ENCODE measurements around the gene ZNF569.
"Not testable (repeated sequence)": the region's sequence is repeated elsewhere in the genome, so short reads cannot be mapped to it uniquely, and the experiment has no call there.

Gene ZNF569

DNA sequence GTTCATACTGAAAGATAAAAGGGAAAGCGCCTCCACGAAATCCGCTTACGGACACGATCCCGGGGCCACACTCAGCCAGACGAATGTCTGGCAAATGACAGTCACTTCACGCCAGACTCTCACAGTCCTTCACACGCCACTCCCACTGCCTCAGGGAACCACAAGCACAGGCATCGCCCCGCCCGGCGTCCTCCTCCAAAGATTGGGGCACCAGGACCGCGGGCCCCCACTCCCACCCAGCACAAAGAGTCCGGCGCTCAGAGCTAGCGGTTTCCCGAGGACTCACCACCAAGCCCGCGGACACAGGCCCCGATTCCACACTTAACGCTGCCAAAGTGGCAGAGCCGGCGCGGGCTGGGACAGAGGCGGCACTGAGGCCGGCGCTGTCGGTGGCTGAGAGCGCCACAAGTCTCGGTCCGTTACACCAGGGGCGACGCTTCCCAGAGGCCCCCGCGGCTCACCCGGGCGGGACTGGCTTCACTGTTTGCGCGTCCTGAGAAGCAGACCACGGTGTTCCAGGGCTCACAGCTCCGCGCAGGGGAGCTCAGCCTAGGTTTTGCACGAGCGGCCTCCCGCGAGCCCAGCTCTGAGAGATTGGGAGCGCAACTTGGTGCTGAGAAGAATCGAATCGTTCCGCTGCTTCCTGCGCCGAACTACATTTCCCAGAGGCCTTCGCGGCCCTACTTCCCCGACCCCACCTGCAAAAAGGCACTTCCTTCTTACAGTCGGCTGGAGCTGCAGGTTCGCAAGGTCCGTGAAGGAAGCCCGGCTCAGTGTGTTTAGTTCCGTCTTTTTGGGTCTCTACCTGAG lies at the start of gene ZNF569:
Gene ZNF569, minus strand, starts transcription at position 647 of the 810 bp plus-strand sequence. CDS start 22,523 bp downstream, outside the sequence.
- DNase-seq = peak; percentile 68

DNA sequence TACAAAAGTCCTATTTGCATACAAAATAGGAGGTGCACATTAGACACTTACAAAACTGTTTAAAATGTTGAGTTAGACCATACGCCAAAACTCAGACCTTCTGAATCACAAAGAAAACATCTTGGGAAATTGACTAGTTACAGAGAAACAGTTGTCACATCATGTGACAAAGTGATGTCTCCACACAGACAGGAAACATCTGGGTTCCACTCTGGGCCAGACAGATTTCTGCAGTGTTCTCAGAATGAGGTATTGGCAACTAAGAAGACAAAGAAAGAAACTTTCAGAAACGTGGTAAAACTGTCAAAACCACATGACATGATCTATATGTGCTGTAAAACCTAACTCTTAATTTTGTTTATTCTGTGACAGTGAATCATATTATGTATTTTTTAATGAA lies 46.2 kb upstream of the ZNF569 start:
- no peak for DNase-seq

DNA sequence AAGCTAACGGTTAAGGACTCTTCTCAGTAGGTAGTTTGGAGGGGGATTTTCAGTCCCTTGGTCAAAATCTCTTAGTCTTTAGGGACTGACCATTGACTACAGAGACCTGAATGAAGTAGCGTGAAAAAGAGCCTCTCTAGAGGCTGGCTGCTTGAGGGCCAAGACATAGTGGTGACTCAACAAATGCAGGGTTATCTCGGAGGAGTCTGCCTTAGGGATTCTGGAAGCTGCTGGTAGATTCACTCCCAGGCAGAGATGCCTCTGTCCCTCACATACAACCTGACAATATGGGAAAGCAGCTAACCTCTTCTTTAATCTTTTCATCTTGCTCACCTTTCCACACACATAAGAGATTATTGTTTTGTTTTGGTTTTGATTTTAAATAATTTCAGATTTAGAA lies 44.6 kb upstream of the ZNF569 start:
- DNase-seq = no peak

DNA sequence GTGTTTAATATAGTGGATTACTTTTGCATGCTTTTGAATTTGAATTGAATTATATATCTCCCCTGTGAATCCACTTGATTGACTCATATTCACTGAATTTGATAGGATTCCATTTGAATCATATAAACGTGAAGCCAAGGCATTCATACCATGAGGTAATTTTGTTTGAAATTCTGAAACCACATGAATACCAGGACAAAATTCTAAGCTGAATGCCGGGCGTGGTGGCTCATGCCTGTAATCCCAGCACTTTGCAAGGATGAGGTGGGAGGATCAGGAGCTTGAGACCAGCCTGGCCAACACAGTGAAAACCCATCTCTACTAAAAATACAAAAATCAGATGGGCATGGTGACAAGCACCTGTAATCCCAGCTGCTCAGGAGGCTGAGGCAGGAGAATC lies 43.9 kb upstream of the ZNF569 start:
- DNase-seq = no peak

DNA sequence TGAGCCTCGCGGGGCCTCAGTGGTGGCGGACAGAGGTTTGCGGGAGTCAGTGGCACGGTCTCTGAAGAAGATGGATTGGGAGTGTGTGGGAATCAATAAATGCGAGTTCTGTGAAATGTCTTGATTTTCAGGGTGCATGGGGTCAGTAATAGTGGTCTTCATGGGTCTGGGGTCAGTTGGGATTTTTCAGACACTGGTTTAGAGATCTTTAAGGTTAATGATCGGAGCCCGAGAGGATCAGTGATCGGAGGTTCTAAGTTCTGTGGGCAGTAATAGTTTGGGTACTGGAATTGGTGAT lies 39.9 kb upstream of the ZNF569 start:
- no peak for DNase-seq

DNA sequence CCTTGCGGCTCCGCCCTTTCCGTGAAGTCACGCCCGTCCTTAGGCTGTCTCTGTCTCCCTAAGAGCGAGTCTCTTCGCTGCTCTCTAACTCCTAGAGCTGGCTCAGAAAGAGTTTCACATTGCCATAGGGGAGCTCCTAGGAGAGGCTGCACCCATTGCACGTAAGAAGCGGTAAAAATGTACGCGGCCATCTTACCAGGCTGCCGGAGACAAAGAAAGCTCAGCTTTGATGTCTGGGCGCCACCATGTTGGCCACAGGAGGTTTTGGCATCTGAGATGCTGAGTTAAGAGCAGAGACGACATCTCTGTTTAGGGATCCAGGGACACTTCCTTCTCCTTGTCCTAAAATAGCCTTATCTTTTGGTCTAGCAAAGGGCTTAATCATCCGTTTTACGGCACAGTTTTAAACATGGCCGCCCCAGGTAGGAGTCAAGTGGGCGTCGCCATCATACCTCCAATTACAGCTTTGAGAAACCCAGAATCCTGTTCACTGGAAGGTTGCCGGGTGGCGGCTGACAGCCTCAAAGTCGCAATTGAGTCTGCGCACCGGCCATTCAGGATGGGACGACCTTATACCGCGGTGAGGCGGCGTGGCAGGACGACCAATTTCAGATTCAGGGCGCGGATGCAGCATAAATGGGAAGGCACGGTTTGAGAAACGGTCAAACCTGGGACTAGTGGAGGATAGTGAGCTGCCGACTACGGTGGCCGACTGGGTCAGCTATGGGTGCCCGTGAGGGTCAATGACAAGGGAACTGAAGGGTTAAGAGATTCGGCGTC lies 39.3 kb upstream of the ZNF569 start, which contains the start of gene ZNF793:
Gene ZNF793, plus strand, starts transcription at position 553 of the 780 bp plus-strand sequence. CDS start 16,501 bp downstream, outside the sequence.
- no peak for DNase-seq

GRCh38 chr19:37505958-37506386 lies 38.7 kb upstream of the ZNF569 start:
- no peak for DNase-seq

GRCh38 chr19:37492213-37492612 lies 25.0 kb upstream of the ZNF569 start:
- DNase-seq = no peak

DNA sequence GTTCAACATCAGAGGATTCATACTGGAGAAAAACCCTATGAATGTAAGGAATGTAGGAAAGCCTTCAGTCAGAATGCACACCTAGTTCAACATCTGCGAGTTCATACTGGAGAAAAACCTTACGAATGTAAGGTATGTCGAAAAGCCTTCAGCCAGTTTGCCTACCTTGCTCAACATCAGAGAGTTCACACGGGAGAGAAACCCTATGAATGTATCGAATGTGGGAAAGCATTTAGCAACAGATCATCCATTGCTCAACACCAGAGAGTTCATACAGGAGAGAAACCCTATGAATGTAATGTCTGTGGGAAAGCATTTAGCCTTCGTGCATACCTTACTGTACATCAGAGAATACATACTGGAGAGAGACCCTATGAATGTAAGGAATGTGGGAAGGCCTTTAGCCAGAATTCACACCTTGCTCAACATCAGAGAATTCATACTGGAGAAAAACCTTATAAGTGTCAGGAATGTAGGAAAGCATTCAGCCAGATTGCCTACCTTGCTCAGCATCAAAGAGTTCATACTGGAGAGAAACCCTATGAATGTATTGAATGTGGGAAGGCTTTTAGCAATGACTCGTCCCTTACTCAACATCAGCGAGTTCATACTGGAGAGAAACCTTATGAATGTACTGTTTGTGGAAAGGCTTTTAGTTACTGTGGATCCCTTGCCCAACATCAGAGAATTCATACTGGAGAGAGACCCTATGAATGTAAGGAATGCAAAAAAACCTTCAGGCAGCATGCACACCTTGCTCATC lies 17.3 kb upstream of the ZNF569 start:
- no peak for DNase-seq

DNA sequence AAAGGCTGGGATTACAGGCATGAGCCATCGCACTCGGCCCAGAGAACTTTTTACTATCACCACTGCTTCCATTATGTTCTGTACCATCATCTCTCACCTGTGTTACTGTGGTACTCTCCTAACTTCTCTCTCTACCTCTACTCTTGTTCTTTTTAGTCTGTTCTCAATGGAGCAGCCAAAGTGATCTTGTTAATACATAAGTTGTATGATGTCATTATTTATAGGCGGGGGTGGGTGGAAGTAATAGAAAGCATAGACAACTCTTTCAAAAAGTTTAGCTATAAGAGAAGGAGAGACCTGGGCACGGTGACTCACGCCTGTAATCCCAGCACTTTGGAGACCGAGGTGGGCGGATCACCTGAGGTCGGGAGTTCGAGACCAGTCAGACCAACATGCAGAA lies 4.9 kb upstream of the ZNF569 start:
- no peak for DNase-seq

DNA sequence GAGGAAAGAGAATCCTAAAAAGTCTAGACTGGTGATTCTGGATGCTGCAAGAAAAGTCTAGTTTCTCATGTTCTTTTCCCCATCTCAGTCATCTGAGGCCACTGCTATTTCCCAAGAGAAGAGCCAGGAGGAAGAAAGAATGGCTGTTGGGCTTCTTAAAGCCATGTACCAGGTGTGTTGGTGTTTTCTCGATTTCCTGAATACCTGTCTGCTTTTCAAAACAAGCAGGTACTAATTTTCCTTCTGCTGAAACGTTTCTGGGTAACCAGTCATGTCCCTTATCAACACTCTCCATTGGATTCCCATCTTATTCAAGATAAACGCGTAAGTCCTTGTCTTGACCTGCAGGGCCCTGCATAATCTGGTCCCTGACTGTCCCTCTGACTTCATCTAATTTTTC lies 3.0 kb upstream of the ZNF569 start:
- DNase-seq = no peak

- DNase-seq = peak; percentile 47
Measured at GRCh38 chr19:37468961-37469777, 1.9 kb upstream of the ZNF569 start, which contains the start of gene ZNF570. TSS of gene ZNF570 (plus strand) at chr19:37469356. CDS start at chr19:37470355, 999 bp downstream.

- no peak for DNase-seq
Measured at GRCh38 chr19:37467608-37468090, 405 bp upstream of the ZNF569 start.

DNA sequence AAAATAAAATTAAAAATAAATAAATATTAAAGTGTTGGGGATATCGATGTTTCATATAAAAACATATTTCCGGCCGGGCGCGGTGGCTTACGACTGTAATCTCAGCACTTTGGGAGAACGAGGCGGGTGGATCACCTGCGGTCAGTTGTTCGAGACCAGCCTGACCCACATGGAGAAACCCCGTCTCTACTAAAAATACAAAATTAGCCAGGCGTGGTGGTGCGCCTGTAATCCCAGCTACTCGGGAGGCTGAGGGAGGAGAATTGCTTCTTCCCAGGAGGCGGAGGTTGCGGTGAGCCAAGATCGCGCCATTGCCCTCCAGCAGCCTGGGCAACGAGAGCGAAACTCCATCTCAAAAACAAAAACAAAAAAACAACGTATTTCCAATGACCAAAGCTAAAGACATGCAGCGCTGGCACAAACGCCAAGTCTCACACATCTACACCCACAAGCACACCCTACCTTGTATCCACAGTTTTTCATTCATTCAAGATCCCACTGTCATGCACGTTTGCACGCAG lies 907 bp downstream of the ZNF569 start:
- no peak for DNase-seq

DNA sequence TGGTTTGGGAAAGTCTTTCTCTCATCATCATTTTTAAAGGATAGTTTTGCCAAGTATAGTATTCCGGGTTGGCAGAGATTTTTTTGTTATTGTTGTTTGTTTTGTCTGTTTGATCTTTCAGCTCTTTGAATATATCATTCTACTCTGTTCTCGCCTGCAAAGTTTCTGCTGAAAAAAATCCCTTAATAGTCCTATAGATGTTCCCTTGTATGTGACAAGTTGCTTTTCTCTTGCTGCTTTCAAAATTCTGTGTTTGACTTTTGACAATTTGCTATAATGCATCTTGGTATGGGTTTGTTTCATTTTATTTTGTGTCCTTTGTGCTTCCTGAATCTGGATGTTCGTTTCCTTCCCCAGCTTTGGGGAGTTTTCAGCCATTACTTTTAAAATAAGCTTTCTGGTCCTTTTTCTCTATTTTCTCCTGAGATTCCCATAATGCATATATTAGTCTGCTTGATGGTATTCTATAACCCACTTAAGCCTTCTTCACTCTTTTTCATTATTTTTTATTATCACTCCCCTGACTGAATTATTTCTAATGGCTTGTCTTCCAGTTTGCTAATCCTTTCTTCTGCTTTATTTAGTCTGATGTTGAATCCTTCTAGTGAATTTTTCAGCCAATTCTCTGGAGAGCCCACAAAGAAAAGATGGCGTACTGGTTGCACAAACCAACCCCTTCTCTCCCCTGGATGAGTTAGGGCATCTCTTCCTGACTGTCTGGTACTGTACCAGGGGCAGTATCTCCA lies 14.6 kb downstream of the ZNF569 start:
- no peak for DNase-seq

- no peak for DNase-seq
Measured at GRCh38 chr19:37413313-37414084, 53.7 kb downstream of the ZNF569 start.

DNA sequence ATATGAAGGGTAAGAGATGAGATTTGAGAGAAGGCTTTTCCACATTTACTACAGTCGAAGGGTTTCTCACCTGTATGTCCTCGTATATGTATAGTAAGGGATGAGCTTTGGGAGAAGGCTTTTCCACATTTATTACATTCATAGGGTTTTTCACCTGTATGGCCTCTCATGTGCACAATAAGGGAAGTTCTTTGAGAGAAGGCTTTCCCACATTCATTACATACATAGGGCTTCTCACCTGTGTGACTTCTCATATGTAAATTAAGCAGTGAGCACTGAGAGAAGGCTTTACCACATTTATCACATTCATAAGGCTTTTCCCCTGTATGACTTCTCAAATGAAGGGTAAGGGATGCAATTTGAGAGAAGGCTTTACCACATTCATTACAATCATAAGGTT lies 54.5 kb downstream of the ZNF569 start:
- no peak for DNase-seq

- not testable (repeated sequence) for DNase-seq
Measured at GRCh38 chr19:37406140-37406846, 61.0 kb downstream of the ZNF569 start.

DNA sequence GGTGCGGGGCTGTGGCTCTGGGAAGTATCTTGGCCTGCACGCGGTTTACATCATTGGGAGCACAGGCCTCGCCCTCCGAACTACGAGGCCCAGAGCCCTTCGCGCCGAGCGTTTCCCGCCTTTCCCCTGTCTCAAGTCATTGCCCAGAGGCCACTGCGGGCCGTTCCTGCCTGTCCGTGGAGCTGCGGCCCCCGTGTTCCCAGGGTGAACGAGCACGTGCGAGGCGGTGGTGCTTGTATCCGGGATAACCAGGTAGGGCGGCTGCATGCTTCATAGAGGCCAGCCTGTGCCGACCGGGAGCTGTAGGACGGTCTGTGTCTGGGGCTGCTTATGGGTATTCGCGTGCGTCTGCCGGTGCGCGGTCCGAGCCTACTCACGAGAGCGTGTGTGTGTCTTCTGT lies 63.8 kb downstream of the ZNF569 start:
- DNase-seq = no peak

DNA sequence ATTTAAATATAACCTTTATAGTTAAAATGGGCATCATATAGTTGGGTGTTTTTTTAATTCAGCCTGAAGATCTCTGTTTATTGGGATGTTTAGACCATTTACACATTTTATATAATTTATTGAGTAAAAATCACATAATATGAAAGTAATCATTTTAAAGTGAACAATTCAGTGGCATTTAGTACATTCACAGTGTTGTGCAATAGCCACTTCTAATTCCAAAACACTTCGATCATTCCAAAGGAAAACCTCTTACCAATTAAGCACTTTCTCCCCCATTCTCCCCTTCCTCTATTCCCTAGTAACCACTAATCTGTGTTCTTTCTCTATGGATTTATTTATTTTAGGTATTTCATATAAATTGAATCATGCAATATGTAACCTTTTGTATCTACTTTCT lies 66.2 kb downstream of the ZNF569 start:
- no peak for DNase-seq
